ENCODE results near the gene LMAN2L. TPM values are rescaled to one million over a fixed set of nuclear protein-coding genes. Genes with fewer than 3 reads are reported as not detected.

Gene LMAN2L
- total RNA-seq, 1 donor from 2014 or later: 15.3 TPM

DNA sequence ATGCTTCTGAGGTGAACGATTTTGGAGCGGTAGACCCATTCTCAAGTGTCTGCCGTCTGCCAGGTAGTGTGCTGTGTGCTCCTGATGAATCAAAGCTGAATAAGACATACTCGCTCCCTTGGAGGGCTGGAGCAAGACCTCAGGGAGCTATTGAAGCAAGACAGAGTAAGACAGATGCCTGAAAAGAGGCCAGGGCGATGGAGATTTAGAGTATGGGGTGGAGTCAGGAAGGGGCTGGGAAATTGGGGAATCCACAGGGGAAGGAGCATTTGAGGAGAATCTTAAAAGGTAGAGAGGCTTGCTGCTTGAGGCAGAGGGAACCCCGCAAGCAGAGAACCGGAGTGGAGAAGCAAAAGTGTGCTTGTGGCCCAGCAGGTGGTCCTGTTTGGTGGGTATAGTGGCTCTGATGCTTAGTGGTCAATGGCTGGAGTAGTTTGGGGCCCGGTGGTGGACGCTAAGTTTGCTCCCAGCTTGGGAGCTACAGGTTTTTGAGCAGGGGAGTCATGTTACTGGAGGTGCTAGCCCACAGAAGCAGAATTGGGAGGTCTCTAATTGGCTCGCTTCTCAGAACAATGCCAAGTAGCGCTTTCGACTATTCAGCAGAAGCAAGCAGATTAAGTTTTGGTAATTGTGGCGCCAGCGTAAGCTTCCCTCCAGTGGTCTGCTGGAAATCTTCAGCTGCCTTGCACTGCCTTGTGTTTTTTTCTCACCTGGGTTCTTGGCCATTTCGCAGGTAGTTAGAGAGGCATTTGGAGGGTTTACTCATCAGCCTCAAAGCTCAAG lies 22.9 kb upstream of the LMAN2L start:
- TF ChIP-seq, protein P1, sequence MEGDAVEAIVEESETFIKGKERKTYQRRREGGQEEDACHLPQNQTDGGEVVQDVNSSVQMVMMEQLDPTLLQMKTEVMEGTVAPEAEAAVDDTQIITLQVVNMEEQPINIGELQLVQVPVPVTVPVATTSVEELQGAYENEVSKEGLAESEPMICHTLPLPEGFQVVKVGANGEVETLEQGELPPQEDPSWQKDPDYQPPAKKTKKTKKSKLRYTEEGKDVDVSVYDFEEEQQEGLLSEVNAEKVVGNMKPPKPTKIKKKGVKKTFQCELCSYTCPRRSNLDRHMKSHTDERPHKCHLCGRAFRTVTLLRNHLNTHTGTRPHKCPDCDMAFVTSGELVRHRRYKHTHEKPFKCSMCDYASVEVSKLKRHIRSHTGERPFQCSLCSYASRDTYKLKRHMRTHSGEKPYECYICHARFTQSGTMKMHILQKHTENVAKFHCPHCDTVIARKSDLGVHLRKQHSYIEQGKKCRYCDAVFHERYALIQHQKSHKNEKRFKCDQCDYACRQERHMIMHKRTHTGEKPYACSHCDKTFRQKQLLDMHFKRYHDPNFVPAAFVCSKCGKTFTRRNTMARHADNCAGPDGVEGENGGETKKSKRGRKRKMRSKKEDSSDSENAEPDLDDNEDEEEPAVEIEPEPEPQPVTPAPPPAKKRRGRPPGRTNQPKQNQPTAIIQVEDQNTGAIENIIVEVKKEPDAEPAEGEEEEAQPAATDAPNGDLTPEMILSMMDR (IDR thresholded peaks at IDR 0.05): no peak
- no peaks in the 10 kb centered on the region for H3K9me3 Mint-ChIP-seq (ENCODE audit: low read depth)

GRCh38 chr2:96760986-96761832 lies 21.3 kb upstream of the LMAN2L start:
- Mint-ChIP-seq H3K27ac (ENCODE audit: unreplicated experiment) (peak overlapping the region; percentile 83), H3K4me3 (ENCODE audit: unreplicated experiment) (peak overlapping the region; percentile 79)
- no peak for DNase-seq (ENCODE audit: low spot score)

More for the DNA sequence above, 22.9 kb upstream of the LMAN2L start:
- no peak for DNase-seq (ENCODE audit: low spot score)
- H3K36me3 Mint-ChIP-seq (ENCODE audit: low read depth): no peaks in the 10 kb centered on the region
- H3K4me1 Mint-ChIP-seq (ENCODE audit: low read depth): peaks cover 44% of the 10 kb centered on the region
- no peaks in the 10 kb centered on the region for H3K27me3 Mint-ChIP-seq (ENCODE audit: low read depth)
- peak overlapping the region; percentile 79 for H3K4me3 Mint-ChIP-seq (ENCODE audit: unreplicated experiment)
- no peak overlapping the region for H3K27ac Mint-ChIP-seq (ENCODE audit: unreplicated experiment)

DNA sequence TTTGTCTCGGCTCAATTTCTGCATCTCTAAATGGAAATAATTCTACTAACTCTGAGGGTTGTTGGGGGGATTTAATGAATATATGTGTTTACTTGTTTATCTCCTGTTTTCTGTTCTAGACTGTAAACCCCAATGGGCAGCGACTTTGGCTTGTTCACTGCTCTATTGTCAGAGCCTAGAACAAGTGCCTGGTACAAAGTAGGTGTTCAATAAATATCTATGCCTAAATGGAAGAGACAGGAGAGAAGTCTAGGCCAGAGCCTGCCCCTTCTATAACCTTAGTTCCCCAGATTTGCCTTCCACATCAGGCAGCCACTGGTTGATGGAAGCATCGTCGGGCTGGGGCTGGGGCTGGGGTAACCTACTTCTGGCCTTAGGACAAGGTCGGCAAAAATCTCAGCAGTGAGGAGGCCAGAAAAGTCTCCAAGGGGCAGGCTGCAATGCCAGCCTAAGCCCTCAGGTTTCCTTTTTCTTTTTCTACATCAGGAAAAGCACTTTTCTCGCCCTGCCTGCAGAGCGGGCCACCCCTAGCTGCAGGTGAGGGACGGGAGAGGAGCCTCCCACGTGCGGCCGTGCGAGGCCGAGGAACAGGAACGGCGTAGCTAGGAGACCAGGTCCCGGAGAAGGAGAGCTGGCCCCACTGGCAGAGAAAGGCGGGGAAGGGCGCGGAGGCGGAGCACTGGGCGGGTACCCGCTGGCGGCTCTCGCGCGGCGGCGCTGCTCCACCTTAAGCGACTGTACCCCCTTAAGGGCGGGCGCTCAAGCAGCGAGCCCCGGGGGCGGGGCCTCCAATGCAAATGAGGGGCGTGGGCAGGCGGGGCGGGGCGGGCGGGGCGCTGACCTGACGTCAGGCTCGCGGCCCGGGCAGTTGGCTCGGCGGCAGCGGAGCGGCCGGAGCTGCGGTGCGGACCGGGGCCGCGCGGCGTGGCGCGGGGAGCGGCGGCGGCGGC lies 20.4 kb upstream of the LMAN2L start, which contains the start of gene CNNM4:
Gene CNNM4, plus strand, starts transcription at position 867 of the 950 bp plus-strand sequence. CDS start 98 bp downstream, outside the sequence.
- H3K4me1 Mint-ChIP-seq (ENCODE audit: low read depth): peaks cover 44% of the 10 kb centered on the region
- no peak for DNase-seq (ENCODE audit: low spot score)

More at GRCh38 chr2:96760986-96761832, 21.3 kb upstream of the LMAN2L start:
- no peaks in the 10 kb centered on the region for H3K9me3 Mint-ChIP-seq (ENCODE audit: low read depth)
- no peaks in the 10 kb centered on the region for H3K27me3 Mint-ChIP-seq (ENCODE audit: low read depth)
- TF ChIP-seq, protein P1 (IDR thresholded peaks at IDR 0.05): peak; percentile 82
- H3K4me1 Mint-ChIP-seq (ENCODE audit: low read depth): peaks cover 44% of the 10 kb centered on the region
- no peaks in the 10 kb centered on the region for H3K36me3 Mint-ChIP-seq (ENCODE audit: low read depth)

GRCh38 chr2:96759548-96759947 lies 19.7 kb upstream of the LMAN2L start:
- H3K9me3 Mint-ChIP-seq (ENCODE audit: low read depth): no peaks in the 10 kb centered on the region
- no peak for DNase-seq (ENCODE audit: low spot score)
- no peak overlapping the region for H3K4me3 Mint-ChIP-seq (ENCODE audit: unreplicated experiment)
- H3K27me3 Mint-ChIP-seq (ENCODE audit: low read depth): no peaks in the 10 kb centered on the region
- no peaks in the 10 kb centered on the region for H3K36me3 Mint-ChIP-seq (ENCODE audit: low read depth)
- peaks cover 43% of the 10 kb centered on the region for H3K4me1 Mint-ChIP-seq (ENCODE audit: low read depth)
- no peak overlapping the region for H3K27ac Mint-ChIP-seq (ENCODE audit: unreplicated experiment)
- TF ChIP-seq, protein P1 (IDR thresholded peaks at IDR 0.05): no peak

More for the DNA sequence above, 20.4 kb upstream of the LMAN2L start, which contains the start of gene CNNM4:
- H3K27me3 Mint-ChIP-seq (ENCODE audit: low read depth): no peaks in the 10 kb centered on the region
- no peaks in the 10 kb centered on the region for H3K36me3 Mint-ChIP-seq (ENCODE audit: low read depth)
- peak within 1 kb of the TSS; percentile 83 for H3K27ac Mint-ChIP-seq (ENCODE audit: unreplicated experiment)
- H3K4me3 Mint-ChIP-seq (ENCODE audit: unreplicated experiment): peak within 1 kb of the TSS; percentile 79
- no peaks in the 10 kb centered on the region for H3K9me3 Mint-ChIP-seq (ENCODE audit: low read depth)
- TF ChIP-seq, protein P1 (IDR thresholded peaks at IDR 0.05): no peak

All from chondrocyte (in vitro differentiated cells).